PC-3 (cell line): Measurements from ENCODE around the gene FASN.

ENCODE experiments used
- EZH2 ChIP-seq: fragments of 300-600 bp; sonication (generic); IDR thresholded peaks from one replicate; pipeline ENCODE4 v1.6.1; 2017; ENCODE audit warnings: antibody characterized with exemption, mild to moderate bottlenecking, low read length; ENCODE audit not compliant: unreplicated experiment
- EZH2phosphoT487 ChIP-seq: fragments of 300-600 bp; sonication (generic); IDR thresholded peaks from 2 replicates; pipeline ENCODE4 v1.6.1; 2018; ENCODE audit warnings: mild to moderate bottlenecking, antibody characterized with exemption, low read length, borderline replicate concordance
- TF ChIP-seq, protein P1 (sequence below): fragments of 300-600 bp; sonication (generic); conservative IDR thresholded peaks from 2 replicates; pipeline ENCODE4 v1.5.1; 2017; ENCODE audit warnings: antibody characterized with exemption, low read depth, mild to moderate bottlenecking, low read length

DNA sequence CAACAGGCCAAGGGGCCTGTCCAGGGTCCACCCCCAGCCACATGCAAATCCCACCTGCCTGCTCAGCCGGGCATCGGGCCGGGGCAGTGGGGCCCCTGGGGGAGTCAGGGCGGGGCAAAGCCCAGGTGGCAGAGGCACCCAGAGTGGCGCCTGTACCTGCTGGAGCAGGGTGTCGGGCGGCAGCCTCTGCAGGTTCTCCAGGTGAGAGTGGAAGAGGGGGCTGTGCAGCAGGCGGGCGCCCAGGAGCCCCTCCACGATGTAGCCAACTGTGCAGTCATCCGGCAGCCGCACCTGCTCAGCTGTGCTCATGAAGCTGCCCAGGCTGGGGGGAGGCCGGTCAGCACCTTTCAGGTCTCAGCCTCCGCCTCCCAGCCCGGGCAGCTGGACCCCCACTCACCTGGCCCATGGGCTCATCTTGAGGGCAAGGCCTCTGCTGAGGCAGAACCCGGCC is 48.5 kb downstream of the FASN start:
- TF ChIP-seq, protein P1, sequence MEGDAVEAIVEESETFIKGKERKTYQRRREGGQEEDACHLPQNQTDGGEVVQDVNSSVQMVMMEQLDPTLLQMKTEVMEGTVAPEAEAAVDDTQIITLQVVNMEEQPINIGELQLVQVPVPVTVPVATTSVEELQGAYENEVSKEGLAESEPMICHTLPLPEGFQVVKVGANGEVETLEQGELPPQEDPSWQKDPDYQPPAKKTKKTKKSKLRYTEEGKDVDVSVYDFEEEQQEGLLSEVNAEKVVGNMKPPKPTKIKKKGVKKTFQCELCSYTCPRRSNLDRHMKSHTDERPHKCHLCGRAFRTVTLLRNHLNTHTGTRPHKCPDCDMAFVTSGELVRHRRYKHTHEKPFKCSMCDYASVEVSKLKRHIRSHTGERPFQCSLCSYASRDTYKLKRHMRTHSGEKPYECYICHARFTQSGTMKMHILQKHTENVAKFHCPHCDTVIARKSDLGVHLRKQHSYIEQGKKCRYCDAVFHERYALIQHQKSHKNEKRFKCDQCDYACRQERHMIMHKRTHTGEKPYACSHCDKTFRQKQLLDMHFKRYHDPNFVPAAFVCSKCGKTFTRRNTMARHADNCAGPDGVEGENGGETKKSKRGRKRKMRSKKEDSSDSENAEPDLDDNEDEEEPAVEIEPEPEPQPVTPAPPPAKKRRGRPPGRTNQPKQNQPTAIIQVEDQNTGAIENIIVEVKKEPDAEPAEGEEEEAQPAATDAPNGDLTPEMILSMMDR = no peak
- TF ChIP-seq EZH2 (no peak), EZH2phosphoT487 (no peak)
